GM12875 (cell line): ENCODE data around the gene PPP1R9A.

Experiments used
- H3K4me3 ChIP-seq: one replicate; pipeline ENCODE4 v1.5.1; 2011; ENCODE audit warnings: low read depth, low read length, control low read depth
- TF ChIP-seq, protein P1 (sequence below): IDR thresholded peaks from 2 replicates; pipeline ENCODE4 v1.5.1; 2011; ENCODE audit warnings: low read depth, mild to moderate bottlenecking, control low read depth, inconsistent platforms, low read length, moderate library complexity, borderline replicate concordance; ENCODE audit not compliant: insufficient read depth

Gene PPP1R9A

DNA sequence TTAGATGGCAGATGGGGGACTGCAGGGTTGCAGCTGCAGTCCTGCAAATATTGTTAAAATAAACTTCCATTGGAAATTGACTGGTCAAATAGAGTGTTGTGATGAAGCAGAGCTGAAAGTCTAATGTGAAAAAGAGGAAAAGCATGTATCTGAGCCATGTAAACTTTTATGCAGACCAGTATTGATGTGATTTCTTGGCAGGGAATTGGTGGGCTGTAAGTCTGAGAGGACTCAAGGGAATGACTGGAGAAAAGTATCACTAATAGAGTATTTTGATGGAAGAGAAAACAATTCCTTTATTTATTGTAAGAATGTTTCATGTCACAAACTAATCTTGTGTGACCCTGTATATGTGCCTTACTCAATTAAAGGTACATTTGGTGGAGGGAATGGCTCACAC, 155.5 kb downstream of the PPP1R9A start:
- TF ChIP-seq, protein P1, sequence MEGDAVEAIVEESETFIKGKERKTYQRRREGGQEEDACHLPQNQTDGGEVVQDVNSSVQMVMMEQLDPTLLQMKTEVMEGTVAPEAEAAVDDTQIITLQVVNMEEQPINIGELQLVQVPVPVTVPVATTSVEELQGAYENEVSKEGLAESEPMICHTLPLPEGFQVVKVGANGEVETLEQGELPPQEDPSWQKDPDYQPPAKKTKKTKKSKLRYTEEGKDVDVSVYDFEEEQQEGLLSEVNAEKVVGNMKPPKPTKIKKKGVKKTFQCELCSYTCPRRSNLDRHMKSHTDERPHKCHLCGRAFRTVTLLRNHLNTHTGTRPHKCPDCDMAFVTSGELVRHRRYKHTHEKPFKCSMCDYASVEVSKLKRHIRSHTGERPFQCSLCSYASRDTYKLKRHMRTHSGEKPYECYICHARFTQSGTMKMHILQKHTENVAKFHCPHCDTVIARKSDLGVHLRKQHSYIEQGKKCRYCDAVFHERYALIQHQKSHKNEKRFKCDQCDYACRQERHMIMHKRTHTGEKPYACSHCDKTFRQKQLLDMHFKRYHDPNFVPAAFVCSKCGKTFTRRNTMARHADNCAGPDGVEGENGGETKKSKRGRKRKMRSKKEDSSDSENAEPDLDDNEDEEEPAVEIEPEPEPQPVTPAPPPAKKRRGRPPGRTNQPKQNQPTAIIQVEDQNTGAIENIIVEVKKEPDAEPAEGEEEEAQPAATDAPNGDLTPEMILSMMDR, result no peak
- no peak overlapping the region for H3K4me3 ChIP-seq

DNA sequence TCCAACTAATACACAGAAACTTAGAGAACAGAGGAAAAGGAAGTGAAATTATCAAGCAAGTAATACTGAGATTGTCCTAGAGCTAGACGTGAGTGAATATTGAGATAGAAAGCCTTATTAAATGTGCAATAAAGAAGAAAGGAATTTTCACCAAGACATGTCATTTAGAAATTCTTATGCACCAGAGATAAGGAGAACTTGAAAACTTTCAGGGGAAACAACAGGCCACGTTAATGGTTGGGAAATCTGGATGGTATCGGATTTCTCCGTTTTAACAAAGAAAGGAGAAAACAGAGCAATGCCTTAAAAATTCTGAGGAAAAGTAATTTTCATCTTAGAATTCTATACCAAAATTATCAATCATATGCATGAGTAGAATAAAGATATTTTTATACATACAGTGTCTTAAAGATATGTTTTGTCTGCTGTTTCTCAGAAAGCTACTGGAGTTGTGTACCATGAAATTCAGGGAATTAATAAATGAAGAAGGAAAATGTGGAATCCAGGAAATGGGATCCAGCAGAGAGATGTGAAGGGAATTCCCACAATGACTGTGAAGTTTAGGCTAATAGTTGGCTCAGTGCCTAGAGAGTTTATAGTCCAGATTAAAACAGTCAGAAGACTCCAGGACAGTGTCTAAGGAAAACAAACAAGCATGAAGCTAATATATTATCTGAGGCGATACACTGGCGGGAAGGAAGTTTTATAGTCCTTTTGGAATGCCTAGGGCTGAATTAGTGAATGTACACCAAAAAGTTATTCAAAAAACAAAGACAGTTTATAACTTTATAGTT, 159.5 kb downstream of the PPP1R9A start:
- TF ChIP-seq, protein P1, result no peak
- H3K4me3 ChIP-seq, result no peak overlapping the region

DNA sequence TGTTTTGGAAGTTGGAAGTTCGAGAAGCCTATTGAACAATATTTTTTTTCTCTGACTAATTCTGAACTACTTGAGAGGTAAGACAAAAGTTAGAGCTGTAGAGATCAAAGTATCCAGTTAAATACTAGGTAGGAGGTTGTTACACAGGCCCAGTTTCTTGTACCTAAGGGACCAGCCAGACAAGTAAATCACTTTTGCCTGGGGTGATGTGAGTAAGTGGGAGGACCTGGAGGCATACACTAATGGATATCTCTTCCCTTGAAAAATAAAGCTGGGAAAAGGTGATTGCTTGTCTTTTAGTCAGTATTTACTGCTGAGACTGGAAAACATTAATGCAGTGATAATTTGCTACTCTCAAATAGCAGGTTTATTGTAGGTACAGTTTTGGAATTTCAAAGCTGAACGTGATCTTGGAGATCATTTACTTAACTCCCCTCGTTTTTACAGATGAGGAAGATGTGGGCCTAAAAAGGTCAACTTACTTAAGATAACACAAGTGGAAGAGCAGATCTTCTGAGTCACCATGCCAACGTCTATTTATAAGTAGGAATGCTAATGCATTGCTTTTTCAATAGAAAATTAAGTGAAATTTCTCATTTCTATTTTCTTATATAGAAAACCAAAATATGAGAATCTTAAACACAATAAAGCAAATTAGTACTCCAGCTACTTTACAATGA, 181.3 kb downstream of the PPP1R9A start:
- TF ChIP-seq, protein P1, result no peak
- no peak overlapping the region for H3K4me3 ChIP-seq

DNA sequence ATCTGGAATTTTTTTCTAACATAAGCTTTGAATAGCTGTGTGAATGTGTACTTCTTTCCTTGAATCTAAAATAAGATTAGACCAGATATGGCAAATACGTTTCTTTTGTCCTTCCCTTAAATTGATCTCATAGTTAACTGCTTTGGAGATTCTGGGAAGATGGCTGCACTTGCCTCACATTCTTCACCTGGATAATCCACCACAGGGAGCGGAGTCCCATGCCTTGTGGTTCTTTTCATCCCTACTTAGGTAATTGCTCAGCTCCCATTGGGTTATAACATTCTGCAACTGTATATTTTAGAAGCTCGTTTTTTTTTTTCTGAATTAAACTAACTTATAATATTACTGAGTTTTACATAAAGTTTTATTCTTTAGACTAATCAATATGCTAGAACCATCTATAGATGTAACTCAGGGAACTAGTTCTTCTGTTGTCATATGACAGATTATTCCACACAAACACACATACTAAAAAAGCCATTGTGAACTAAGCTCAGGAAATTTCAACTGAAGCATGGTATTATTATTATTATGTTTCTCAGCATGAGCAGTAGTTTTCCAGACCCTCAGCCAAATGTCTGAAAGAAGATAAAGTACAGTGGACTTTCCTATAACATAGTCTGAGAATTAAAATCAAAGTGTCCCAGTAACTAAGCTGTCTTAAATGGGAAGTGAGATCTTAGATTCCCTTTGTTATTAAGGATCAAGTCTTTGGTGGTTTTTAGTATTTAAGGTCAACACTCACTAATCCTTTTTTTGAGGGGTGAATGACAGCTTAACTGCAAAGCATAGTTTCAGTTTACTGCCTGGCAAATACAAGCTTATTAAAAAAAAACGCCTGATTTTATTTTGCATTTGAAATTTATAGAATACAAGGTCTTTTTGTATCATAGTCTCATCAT, 182.3 kb downstream of the PPP1R9A start:
- no peak overlapping the region for H3K4me3 ChIP-seq
- TF ChIP-seq, protein P1, result no peak

DNA sequence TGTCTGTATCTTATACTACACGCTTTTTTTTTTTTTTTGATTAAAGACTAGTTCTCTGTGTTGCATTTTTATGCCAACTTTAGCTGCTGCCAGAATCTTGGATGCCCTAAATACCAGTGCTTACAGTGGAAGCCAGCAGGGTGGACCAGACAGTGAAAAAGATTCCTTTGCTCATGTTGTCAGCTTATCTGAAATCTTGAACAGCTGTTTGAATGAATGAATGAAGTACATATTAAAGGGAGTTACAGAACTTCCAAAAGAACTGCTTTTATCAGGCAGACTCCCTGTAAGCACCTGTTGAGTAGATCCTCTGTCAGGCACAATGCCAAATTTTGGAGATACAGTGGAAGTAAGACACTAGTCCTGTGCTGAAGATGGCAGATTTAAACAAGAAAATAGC, 184.9 kb downstream of the PPP1R9A start:
- no peak overlapping the region for H3K4me3 ChIP-seq
- TF ChIP-seq, protein P1, result no peak

DNA sequence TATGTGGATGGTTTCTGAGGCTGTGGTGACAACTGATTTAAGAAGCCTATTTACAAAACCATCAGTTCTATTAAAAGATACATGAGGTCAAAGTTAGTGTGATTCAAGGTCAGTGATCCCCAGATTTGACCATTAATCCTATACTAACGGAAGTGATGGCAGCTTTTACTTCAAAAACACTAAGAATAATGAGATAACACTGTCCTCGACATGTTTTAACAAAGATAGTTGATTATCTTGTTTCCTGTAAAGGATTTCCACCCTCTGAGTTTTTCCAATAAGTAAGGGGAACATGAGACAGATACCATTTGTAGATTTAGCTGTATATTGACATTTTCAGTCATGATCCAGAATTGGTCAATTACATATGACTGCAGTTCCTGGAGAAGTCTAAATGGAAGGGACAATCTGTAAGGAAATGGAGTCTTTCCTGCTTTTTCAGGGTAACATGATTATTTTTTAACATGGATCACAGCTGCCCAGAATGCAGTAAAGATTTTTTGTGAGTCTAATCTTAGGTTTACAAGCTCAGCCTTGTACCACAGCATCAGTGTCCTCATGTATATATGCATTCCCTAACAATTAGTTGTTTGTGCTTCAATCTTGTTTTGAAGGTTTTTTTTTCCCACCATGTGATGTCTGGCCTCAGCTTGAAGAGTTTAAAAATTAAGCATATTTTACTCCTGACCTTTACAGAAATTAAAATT, 188.0 kb downstream of the PPP1R9A start:
- H3K4me3 ChIP-seq, result no peak overlapping the region
- TF ChIP-seq, protein P1, result no peak
